SK-N-SH treated with all-trans-retinoic acid at 6 μM for 48 hours (cell line): Measurements from ENCODE around the gene WDR38.

ENCODE experiments used
- ARNTL ChIP-seq: fragments of 450-650 bp; formaldehyde crosslinking; IDR thresholded peaks from 2 replicates; pipeline ENCODE4 v1.5.0; 2020; ENCODE audit warnings: low read depth, mild to moderate bottlenecking, moderate library complexity, borderline replicate concordance
- GLIS3 ChIP-seq: fragments of 250-450 bp; sonication (Bioruptor Pico); IDR thresholded peaks from 2 replicates; pipeline ENCODE4 v1.5.0; 2020; ENCODE audit warnings: mild to moderate bottlenecking, moderate library complexity
- PATZ1 ChIP-seq: fragments of 250-450 bp; sonication (Bioruptor Pico); IDR thresholded peaks from 2 replicates; pipeline ENCODE4 v1.8.0; 2020; ENCODE audit warnings: mild to moderate bottlenecking, moderate library complexity, borderline replicate concordance
- PPARA ChIP-seq: fragments of 250-450 bp; sonication (Bioruptor Pico); IDR thresholded peaks from 2 replicates; pipeline ENCODE4 v1.5.0; 2020; ENCODE audit warnings: mild to moderate bottlenecking, borderline replicate concordance
- RARB ChIP-seq: fragments of 250-450 bp; sonication (Bioruptor Pico); IDR thresholded peaks from 2 replicates; pipeline ENCODE4 v1.8.0; 2021; ENCODE audit warnings: mild to moderate bottlenecking, moderate library complexity
- TSHZ2 ChIP-seq: fragments of 250-450 bp; sonication (Bioruptor Pico); IDR thresholded peaks from 2 replicates; pipeline ENCODE4 v1.5.0; 2020; ENCODE audit warnings: mild to moderate bottlenecking, moderate library complexity
- ZFP3 ChIP-seq: fragments of 250-450 bp; sonication (Bioruptor Pico); IDR thresholded peaks from 2 replicates; pipeline ENCODE4 v1.5.0; 2020; ENCODE audit warnings: mild to moderate bottlenecking, moderate library complexity
- ZNF565 ChIP-seq: fragments of 450-650 bp; formaldehyde crosslinking; conservative IDR thresholded peaks from 2 replicates; pipeline ENCODE4 v1.5.0; 2020; ENCODE audit warnings: low read depth, mild to moderate bottlenecking, moderate library complexity
- ZNF8 ChIP-seq: fragments of 450-650 bp; formaldehyde crosslinking; IDR thresholded peaks from 2 replicates; pipeline ENCODE4 v1.5.0; 2020; ENCODE audit warnings: mild to moderate bottlenecking, moderate library complexity

DNA sequence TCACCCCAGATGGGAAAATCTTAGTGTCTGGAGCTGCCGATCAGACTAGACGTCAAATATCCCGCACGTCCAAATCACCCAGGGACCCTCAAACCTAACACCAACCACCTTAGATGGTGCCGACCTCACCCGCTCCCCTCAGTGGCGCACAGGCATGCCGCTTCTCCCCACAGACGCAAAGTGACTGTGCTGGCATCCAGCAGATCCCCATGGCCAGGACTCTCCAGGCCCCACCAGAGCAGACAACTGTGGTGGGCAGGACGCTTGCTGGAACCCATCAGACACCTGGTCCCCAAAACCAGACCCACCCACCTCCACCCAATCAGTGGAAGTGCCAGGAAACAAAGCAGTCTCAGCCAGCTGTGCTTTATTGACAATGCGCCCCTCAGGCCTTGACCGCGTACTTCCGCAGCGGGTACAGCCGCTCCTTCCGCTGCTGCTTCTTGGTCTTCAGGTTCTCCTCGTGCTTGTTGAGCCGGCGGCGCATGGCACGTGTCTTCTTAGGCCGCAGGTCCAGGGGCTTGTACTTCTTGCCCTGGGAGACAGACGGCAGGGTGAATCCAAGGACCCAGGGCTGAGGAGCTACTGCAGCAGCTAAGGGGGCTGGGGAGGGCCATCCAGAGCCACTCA, 4.4 kb downstream of the WDR38 start:
- TF ChIP-seq RARB (CRISPR knock-in tag), result no peak
- no peak for TF ChIP-seq PATZ1 (CRISPR knock-in tag)
- TF ChIP-seq GLIS3 (CRISPR knock-in tag), result no peak
- TF ChIP-seq PPARA (CRISPR knock-in tag), result no peak
- TF ChIP-seq ZNF565 (CRISPR knock-in tag), result no peak
- TF ChIP-seq TSHZ2 (CRISPR knock-in tag), result no peak
- no peak for TF ChIP-seq ARNTL (CRISPR knock-in tag)
- TF ChIP-seq ZFP3 (CRISPR knock-in tag), result no peak
- TF ChIP-seq ZNF8 (CRISPR knock-in tag), result no peak
